ENCODE data around the gene PCCB. TPM values are rescaled to one million over a fixed set of nuclear protein-coding genes. Genes with fewer than 3 reads are reported as not detected.

Gene PCCB
- total RNA-seq, 6 experiments from 2014 or later = 85.4 to 146 (median 94.4) TPM

GRCh38 chr3:136346486-136346885 is 96.3 kb downstream of the PCCB start:
- no peaks in the 10 kb centered on the region for H3K9me3 ChIP-seq
- H3K4me1 ChIP-seq = no peaks in the 10 kb centered on the region
- no peak for ATAC-seq
- 76% methylated on average over 5 of the region's 5 CpGs for WGBS (ENCODE audit: insufficient coverage, low coverage, low lambda C conversion rate, missing lambda C conversion rate)
- H3K27me3 ChIP-seq = no peaks in the 10 kb centered on the region
- peaks cover 0 to 3% (median 0%) of the 10 kb centered on the region in 4 donors for H3K36me3 ChIP-seq
- intact Hi-C loops (cut with DNase I) = no loop called here
- no peak overlapping the region for H3K27ac ChIP-seq
- no peak for DNase-seq
- TF ChIP-seq POLR2A (IDR thresholded peaks at IDR 0.05) = no peak
- no peak overlapping the region for H3K4me3 ChIP-seq

DNA sequence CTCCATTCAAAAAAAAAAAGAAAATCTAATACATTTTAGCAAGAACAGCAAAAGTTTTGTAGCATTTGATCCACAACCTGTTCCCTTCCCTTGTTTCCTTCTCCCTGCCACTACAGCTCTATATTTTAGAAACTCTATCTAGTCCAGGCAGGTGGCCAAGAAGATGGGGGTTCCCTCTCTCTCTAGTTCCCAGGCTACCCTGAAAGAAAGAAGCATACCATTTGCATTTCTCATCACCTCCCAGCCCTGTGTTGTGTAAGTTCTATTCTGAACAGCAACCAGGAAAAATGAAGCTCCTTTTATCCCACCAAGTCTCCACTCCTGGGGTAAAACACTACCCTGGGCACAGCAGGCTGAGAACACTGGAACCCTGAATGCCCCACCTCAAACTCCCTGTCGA is 100.0 kb downstream of the PCCB start:
- no peak overlapping the region for H3K27ac ChIP-seq
- DNase-seq (no peak), ATAC-seq (peak in 1 of 4 donors; percentile 63)
- H3K9me3 ChIP-seq = no peaks in the 10 kb centered on the region
- no peak overlapping the region for H3K4me3 ChIP-seq
- intact Hi-C loops (cut with DNase I) = no loop called here
- H3K27me3 ChIP-seq = no peaks in the 10 kb centered on the region
- WGBS (ENCODE audit: insufficient coverage, low coverage, low lambda C conversion rate, missing lambda C conversion rate) = 92% methylated on average over 1 of the region's 1 CpG
- no peak for TF ChIP-seq POLR2A (IDR thresholded peaks at IDR 0.05)
- TF ChIP-seq, protein P1, sequence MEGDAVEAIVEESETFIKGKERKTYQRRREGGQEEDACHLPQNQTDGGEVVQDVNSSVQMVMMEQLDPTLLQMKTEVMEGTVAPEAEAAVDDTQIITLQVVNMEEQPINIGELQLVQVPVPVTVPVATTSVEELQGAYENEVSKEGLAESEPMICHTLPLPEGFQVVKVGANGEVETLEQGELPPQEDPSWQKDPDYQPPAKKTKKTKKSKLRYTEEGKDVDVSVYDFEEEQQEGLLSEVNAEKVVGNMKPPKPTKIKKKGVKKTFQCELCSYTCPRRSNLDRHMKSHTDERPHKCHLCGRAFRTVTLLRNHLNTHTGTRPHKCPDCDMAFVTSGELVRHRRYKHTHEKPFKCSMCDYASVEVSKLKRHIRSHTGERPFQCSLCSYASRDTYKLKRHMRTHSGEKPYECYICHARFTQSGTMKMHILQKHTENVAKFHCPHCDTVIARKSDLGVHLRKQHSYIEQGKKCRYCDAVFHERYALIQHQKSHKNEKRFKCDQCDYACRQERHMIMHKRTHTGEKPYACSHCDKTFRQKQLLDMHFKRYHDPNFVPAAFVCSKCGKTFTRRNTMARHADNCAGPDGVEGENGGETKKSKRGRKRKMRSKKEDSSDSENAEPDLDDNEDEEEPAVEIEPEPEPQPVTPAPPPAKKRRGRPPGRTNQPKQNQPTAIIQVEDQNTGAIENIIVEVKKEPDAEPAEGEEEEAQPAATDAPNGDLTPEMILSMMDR (IDR thresholded peaks at IDR 0.05) = no peak
- H3K4me1 ChIP-seq = no peaks in the 10 kb centered on the region
- peaks cover 0 to 3% (median 0%) of the 10 kb centered on the region in 4 donors for H3K36me3 ChIP-seq

- no peaks in the 10 kb centered on the region for H3K4me1 ChIP-seq
- DNase-seq = no peak
- WGBS (ENCODE audit: insufficient coverage, low coverage, low lambda C conversion rate, missing lambda C conversion rate) = 75% methylated on average over 2 of the region's 2 CpGs
- no peaks in the 10 kb centered on the region for H3K9me3 ChIP-seq
- TF ChIP-seq, protein P1 (IDR thresholded peaks at IDR 0.05) = no peak
- TF ChIP-seq POLR2A (IDR thresholded peaks at IDR 0.05) = no peak
- H3K4me3 ChIP-seq = no peak overlapping the region
- ATAC-seq = no peak
- no peak overlapping the region for H3K27ac ChIP-seq
- intact Hi-C loops (cut with DNase I) = no loop called here
- no peaks in the 10 kb centered on the region for H3K27me3 ChIP-seq
- H3K36me3 ChIP-seq = peaks cover 0 to 3% (median 0%) of the 10 kb centered on the region in 4 donors
Measured at GRCh38 chr3:136350557-136350956, 100.4 kb downstream of the PCCB start.

DNA sequence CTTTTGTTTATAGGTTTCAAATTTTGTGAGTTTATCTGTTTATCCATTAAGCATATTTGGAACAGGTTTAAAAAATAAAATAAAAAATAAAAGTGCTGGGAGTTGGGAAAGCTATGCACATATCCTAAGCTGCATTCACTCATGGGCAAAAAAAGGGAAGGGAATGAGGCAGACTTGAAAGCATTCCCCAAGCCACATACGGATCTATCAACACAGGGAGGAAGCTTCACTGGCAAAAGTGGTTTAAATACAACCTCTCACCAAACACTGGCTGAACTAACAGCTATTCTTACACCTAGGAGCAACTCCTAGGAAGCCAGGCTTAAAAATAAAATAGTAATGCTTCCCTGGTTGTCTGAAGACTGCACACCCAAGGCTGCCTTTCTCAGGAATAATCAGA is 101.2 kb downstream of the PCCB start:
- Histone ChIP-seq H3K4me3 (no peak overlapping the region), H3K4me1 (no peaks in the 10 kb centered on the region), H3K9me3 (no peaks in the 10 kb centered on the region), H3K27ac (no peak overlapping the region), H3K27me3 (no peaks in the 10 kb centered on the region), H3K36me3 (peaks cover 0 to under 1% (median 0%) of the 10 kb centered on the region in 4 donors)
- WGBS (ENCODE audit: insufficient coverage, low coverage, low lambda C conversion rate, missing lambda C conversion rate) = 67% methylated on average over 1 of the region's 1 CpG
- TF ChIP-seq, protein P1 (IDR thresholded peaks at IDR 0.05) = no peak
- no peak for TF ChIP-seq POLR2A (IDR thresholded peaks at IDR 0.05)
- intact Hi-C loops (cut with DNase I) = no loop called here
- ATAC-seq = no peak
- DNase-seq = no peak

DNA sequence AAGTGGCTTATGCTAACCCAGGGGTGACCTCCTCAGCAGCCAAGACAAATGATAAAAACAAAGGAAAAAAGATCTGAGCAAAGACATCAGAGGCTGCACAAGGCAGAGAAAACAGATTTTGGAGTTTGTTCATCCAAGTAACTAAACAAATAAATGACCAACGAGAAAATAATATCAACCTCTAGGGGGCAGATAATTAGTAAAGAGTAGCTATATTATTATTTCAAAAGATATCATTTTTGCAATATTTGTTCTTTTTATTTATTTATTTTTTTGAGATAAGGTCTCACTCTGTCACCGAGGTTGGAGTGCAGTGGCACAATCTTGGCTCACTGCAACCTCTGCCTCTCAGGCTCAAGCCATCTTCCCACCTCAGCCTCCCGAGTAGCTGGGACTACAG is 101.8 kb downstream of the PCCB start:
- no peak for DNase-seq
- Histone ChIP-seq H3K4me3 (no peak overlapping the region), H3K4me1 (no peaks in the 10 kb centered on the region), H3K36me3 (no peaks in the 10 kb centered on the region), H3K27ac (no peak overlapping the region), H3K27me3 (no peaks in the 10 kb centered on the region), H3K9me3 (no peaks in the 10 kb centered on the region)
- TF ChIP-seq, protein P1 (IDR thresholded peaks at IDR 0.05) = peak in 2 of 4 donors; percentile 17 to 21
- TF ChIP-seq POLR2A (IDR thresholded peaks at IDR 0.05) = no peak
- ATAC-seq = no peak
- 29% methylated on average over 2 of the region's 3 CpGs for WGBS (ENCODE audit: insufficient coverage, low coverage, low lambda C conversion rate, missing lambda C conversion rate)
- intact Hi-C loops (cut with DNase I) = no loop called here

All from right lobe of liver (tissue), 6 donors.